WTC11 (cell line): ENCODE measurements around the gene TMEM174. TPM values are rescaled to one million over a fixed set of nuclear protein-coding genes. Genes with fewer than 3 reads are reported as not detected.

Experiments used
- ATAC-seq: fragments of 200-7000 bp; cut with Tn5 transposase; 2 replicates; pipeline ENCODE4 v1.10.0; 2021; ENCODE audit warnings: mild to moderate bottlenecking, moderate library complexity
- CTCF ChIA-PET: fragments of 300-600 bp; sonication (Branson Sonifier 250); formaldehyde crosslinking; loops from one replicate; lab custom pipeline; 2021; ENCODE audit warnings: antibody characterized with exemption; lab: Charles Lee
- POLR2A ChIA-PET: fragments of 350-600 bp; sonication (Branson Sonifier 250); formaldehyde crosslinking; loops from one replicate; lab custom pipeline; 2021; ENCODE audit warnings: antibody characterized with exemption; lab: Charles Lee
- DNase-seq: peaks from one replicate; pipeline ENCODE4 v3.0.0; 2021; ENCODE audit warnings: low spot score
- H3K27ac Mint-ChIP-seq: 2 replicates; pipeline ENCODE4 v1.8.0; 2021; ENCODE audit warnings: mixed read lengths
- H3K27me3 Mint-ChIP-seq: 2 replicates; pipeline ENCODE4 v1.8.0; 2021; ENCODE audit warnings: low read depth, mild to moderate bottlenecking, moderate library complexity, mixed read lengths
- H3K36me3 Mint-ChIP-seq: 2 replicates; pipeline ENCODE4 v1.8.0; 2021; ENCODE audit warnings: mixed read lengths
- H3K4me1 Mint-ChIP-seq: 2 replicates; pipeline ENCODE4 v1.8.0; 2022; ENCODE audit warnings: mixed read lengths
- H3K4me3 Mint-ChIP-seq: 2 replicates; pipeline ENCODE4 v1.8.0; 2021; ENCODE audit warnings: mild to moderate bottlenecking, moderate library complexity, mixed read lengths
- H3K9me3 Mint-ChIP-seq: 2 replicates; pipeline ENCODE4 v1.8.0; 2021; ENCODE audit warnings: mixed read lengths
- ATF1 ChIP-seq: sonication (generic); formaldehyde crosslinking; IDR thresholded peaks from 2 replicates; pipeline ENCODE4 v1.8.1; 2023; ENCODE audit warnings: mild to moderate bottlenecking, moderate library complexity, missing genetic modification reagents
- ATF3 ChIP-seq: sonication (generic); formaldehyde crosslinking; conservative IDR thresholded peaks from 2 replicates; pipeline ENCODE4 v1.8.1; 2022; ENCODE audit warnings: mild to moderate bottlenecking, missing genetic modification reagents
- CBFB ChIP-seq: sonication (generic); formaldehyde crosslinking; IDR thresholded peaks from 2 replicates; pipeline ENCODE4 v1.8.1; 2022; ENCODE audit warnings: mild to moderate bottlenecking, low read depth, missing genetic modification reagents
- ELF4 ChIP-seq: sonication (generic); formaldehyde crosslinking; IDR thresholded peaks from 2 replicates; pipeline ENCODE4 v1.8.1; 2022; ENCODE audit warnings: low read depth, mild to moderate bottlenecking, moderate library complexity, missing genetic modification reagents
- ERG ChIP-seq: fragments of 250-450 bp; sonication (Bioruptor Pico); IDR thresholded peaks from 2 replicates; pipeline ENCODE4 v1.8.0; 2021; ENCODE audit warnings: mild to moderate bottlenecking
- GABPB1 ChIP-seq: sonication (generic); formaldehyde crosslinking; IDR thresholded peaks from 2 replicates; pipeline ENCODE4 v1.8.1; 2023; ENCODE audit warnings: mild to moderate bottlenecking, missing genetic modification reagents
- IRF1 ChIP-seq: sonication (generic); formaldehyde crosslinking; IDR thresholded peaks from 2 replicates; pipeline ENCODE4 v1.8.0; 2023; ENCODE audit warnings: missing genetic modification reagents
- MLX ChIP-seq: sonication (generic); formaldehyde crosslinking; IDR thresholded peaks from 2 replicates; pipeline ENCODE4 v1.8.1; 2023; ENCODE audit warnings: mild to moderate bottlenecking, missing genetic modification reagents, moderate library complexity
- NFE2L1 ChIP-seq: sonication (generic); formaldehyde crosslinking; IDR thresholded peaks from 2 replicates; pipeline ENCODE4 v1.8.1; 2023; ENCODE audit warnings: missing genetic modification reagents
- NR2C2 ChIP-seq: sonication (generic); formaldehyde crosslinking; IDR thresholded peaks from 2 replicates; pipeline ENCODE4 v1.8.0; 2022; ENCODE audit warnings: mild to moderate bottlenecking, missing genetic modification reagents
- OVOL2 ChIP-seq: fragments of 250-450 bp; sonication (Bioruptor Pico); IDR thresholded peaks from 2 replicates; pipeline ENCODE4 v1.9.0; 2021; ENCODE audit warnings: mild to moderate bottlenecking, borderline replicate concordance
- PRDM15 ChIP-seq: sonication (generic); formaldehyde crosslinking; IDR thresholded peaks from 2 replicates; pipeline ENCODE4 v1.8.0; 2022; ENCODE audit warnings: missing genetic modification reagents
- RELA ChIP-seq: sonication (generic); formaldehyde crosslinking; IDR thresholded peaks from 2 replicates; pipeline ENCODE4 v1.8.1; 2022; ENCODE audit warnings: missing genetic modification reagents, mild to moderate bottlenecking, borderline replicate concordance
- USF1 ChIP-seq: sonication (generic); formaldehyde crosslinking; IDR thresholded peaks from 2 replicates; pipeline ENCODE4 v1.8.0; 2022; ENCODE audit warnings: mild to moderate bottlenecking, missing genetic modification reagents
- ZBTB21 ChIP-seq: sonication (generic); formaldehyde crosslinking; IDR thresholded peaks from 2 replicates; pipeline ENCODE4 v1.8.1; 2023; ENCODE audit warnings: mild to moderate bottlenecking, missing genetic modification reagents, borderline replicate concordance
- ZMAT4 ChIP-seq: fragments of 250-450 bp; sonication (Bioruptor Pico); IDR thresholded peaks from 2 replicates; pipeline ENCODE4 v1.9.0; 2021; ENCODE audit warnings: mild to moderate bottlenecking
- ZNF219 ChIP-seq: sonication (generic); formaldehyde crosslinking; IDR thresholded peaks from 2 replicates; pipeline ENCODE4 v1.8.0; 2023; ENCODE audit warnings: missing genetic modification reagents, mild to moderate bottlenecking, borderline replicate concordance
- ZNF232 ChIP-seq: sonication (generic); formaldehyde crosslinking; IDR thresholded peaks from 2 replicates; pipeline ENCODE4 v1.8.0; 2022; ENCODE audit warnings: mild to moderate bottlenecking, missing genetic modification reagents
- ZNF263 ChIP-seq: sonication (generic); formaldehyde crosslinking; IDR thresholded peaks from 2 replicates; pipeline ENCODE4 v1.8.1; 2022; ENCODE audit warnings: low read depth, mild to moderate bottlenecking, moderate library complexity, missing genetic modification reagents
- ZNF281 ChIP-seq: sonication (generic); formaldehyde crosslinking; IDR thresholded peaks from 2 replicates; pipeline ENCODE4 v1.8.0; 2023; ENCODE audit warnings: mild to moderate bottlenecking, missing genetic modification reagents
- ZNF396 ChIP-seq: fragments of 250-450 bp; sonication (Bioruptor Pico); IDR thresholded peaks from 2 replicates; pipeline ENCODE4 v1.8.0; 2021; ENCODE audit warnings: mild to moderate bottlenecking, moderate library complexity, borderline replicate concordance
- total RNA-seq: library from RNA; stranded (reverse); gene quantifications from 3 replicates; pipeline ENCODE4 v1.2.3, GENCODE V29; 2021

The TMEM174 gene
- total RNA-seq, 1 experiment from 2014 or later, result not detected

- no peak for TF ChIP-seq PRDM15 (CRISPR knock-in tag)
- TF ChIP-seq, all 79 proteins: peak for 0
Measured at GRCh38 chr5:73172951-73173350, at the start of gene TMEM174 (continued).

- Mint-ChIP-seq H3K27ac (no peak overlapping the region), H3K4me3 (no peak overlapping the region), H3K27me3 (peaks cover 36% of the 10 kb centered on the region), H3K36me3 (peaks cover 4% of the 10 kb centered on the region; the same call in 1 of the 2 replicates), H3K9me3 (peaks cover 4% of the 10 kb centered on the region; the same call in 1 of the 2 replicates), H3K4me1 (peaks cover 41% of the 10 kb centered on the region)
- DNase-seq (no peak), ATAC-seq (no peak)
- TF ChIP-seq NFE2L1 (CRISPR knock-in tag) (no peak), GABPB1 (CRISPR knock-in tag) (no peak), ATF1 (CRISPR knock-in tag) (no peak), ZMAT4 (CRISPR knock-in tag) (no peak), RELA (CRISPR knock-in tag) (no peak), ZNF396 (CRISPR knock-in tag) (no peak), ELF4 (CRISPR knock-in tag) (no peak), IRF1 (CRISPR knock-in tag) (no peak), MLX (no peak), ZNF263 (CRISPR knock-in tag) (no peak), USF1 (CRISPR knock-in tag) (no peak), ZBTB21 (CRISPR knock-in tag) (no peak), ATF3 (no peak), ERG (CRISPR knock-in tag) (no peak), CBFB (no peak), ZNF281 (CRISPR knock-in tag) (no peak), NR2C2 (CRISPR knock-in tag) (no peak), ZNF219 (CRISPR knock-in tag) (no peak), OVOL2 (no peak), ZNF232 (CRISPR knock-in tag) (no peak)
- POLR2A ChIA-PET, result no interaction called here
- CTCF ChIA-PET, result interaction anchor here (2.3 kb wide), 1 partner anchor 91 kb away, joined by 6 read pairs; no protein-coding TSS in a partner anchor
Measured at GRCh38 chr5:73125289-73125688, 47.7 kb upstream of the TMEM174 start.
